HCEC 1CT (cell line): ENCODE results near the gene DCLK1.

Source experiments
- DNase-seq: peaks from one replicate; pipeline ENCODE4 v3.0.0-alpha.2; 2017

DCLK1 gene

GRCh38 chr13:35732565-35732964, 398.6 kb downstream of the DCLK1 start:
- DNase-seq: no peak

GRCh38 chr13:35731471-35731870, 399.7 kb downstream of the DCLK1 start:
- no peak for DNase-seq

- DNase-seq: no peak
These were observed 401.1 kb downstream of the DCLK1 start for GRCh38 chr13:35729926-35730627.

GRCh38 chr13:35727881-35728280, 403.3 kb downstream of the DCLK1 start:
- DNase-seq: no peak

GRCh38 chr13:35724446-35724845, 406.7 kb downstream of the DCLK1 start:
- DNase-seq: no peak

- DNase-seq: no peak
These were observed 407.4 kb downstream of the DCLK1 start for GRCh38 chr13:35723821-35724220.

- no peak for DNase-seq
These were observed 408.1 kb downstream of the DCLK1 start for GRCh38 chr13:35723053-35723461.

GRCh38 chr13:35722458-35723052, 408.6 kb downstream of the DCLK1 start:
- DNase-seq: no peak

- DNase-seq: no peak
These were observed 410.3 kb downstream of the DCLK1 start for GRCh38 chr13:35720690-35721554.

- DNase-seq: no peak
These were observed 410.9 kb downstream of the DCLK1 start for GRCh38 chr13:35720290-35720689.
